C1 segment of cervical spinal cord (tissue), 14 donors: ENCODE measurements around the gene CACNA1B.
"Not testable (repeated sequence)": the region's sequence is repeated elsewhere in the genome, so short reads cannot be mapped to it uniquely, and the experiment has no call there.

Experiments used
- DNase-seq, 14 donors: peaks; one replicate each; lab custom pipeline; 2025; lab: John Stamatoyannopoulos, UW

CACNA1B gene

DNA sequence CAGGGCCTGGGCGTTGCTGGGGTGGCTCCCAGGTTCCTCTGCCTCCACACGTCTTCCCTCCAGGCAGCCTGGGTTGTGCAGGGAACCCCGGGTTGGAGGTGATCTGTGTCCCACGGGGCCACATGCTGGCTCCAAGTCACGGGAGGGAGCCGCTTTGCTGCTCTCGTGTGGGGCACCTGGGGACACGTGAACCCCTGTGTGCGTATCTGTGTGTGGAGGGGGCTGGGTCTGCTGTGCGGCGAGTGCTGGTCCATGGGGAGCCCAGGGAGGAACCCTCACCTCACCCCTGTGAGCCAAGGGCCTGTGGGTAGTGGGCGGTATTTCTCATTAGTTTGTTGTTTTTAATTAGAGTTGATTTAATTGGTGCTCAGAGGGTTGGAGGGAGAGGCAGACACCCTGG is 7.5 kb downstream of the CACNA1B start:
- DNase-seq: not testable (repeated sequence)

DNA sequence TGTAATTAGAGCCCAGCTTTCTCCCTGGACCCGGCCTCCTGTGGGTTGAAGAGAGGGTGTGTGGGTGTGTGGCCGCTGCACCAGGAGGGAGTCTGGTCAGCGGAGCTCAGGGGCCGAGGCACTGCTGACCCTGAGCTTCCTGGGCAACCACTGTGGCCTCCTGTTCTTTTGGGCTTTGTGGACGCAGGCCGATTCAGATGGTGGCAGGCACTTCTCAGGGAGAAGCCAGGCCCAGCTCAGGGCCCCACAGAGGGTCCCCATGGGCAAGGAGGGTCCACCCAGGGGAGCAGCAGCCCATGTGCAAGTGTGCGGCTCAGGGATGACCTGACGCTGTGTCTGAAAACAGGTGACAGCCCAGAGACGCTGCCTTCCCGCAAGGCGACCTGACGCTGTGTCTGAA is 11.0 kb downstream of the CACNA1B start:
- DNase-seq: not testable (repeated sequence)

DNA sequence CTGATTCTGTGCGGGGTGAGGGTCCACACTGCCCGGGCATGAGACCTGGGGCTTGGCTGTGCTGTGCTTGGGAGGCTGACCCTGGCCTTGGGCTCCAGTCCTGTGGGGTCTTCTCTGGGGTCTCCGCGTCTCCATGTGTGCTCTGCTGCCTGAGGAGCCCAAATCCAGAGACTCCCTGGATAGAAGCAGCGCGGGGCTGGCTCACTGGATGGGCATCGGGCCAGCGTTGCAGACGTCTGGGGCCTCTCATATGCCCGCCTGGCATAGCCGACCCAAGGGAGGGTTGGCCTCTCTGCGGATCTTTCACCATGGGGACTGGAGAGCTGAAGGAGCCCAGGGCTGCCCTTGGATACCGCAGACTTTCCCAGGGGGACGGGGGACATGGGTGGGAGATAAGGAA is 12.4 kb downstream of the CACNA1B start:
- not testable (repeated sequence) for DNase-seq

DNA sequence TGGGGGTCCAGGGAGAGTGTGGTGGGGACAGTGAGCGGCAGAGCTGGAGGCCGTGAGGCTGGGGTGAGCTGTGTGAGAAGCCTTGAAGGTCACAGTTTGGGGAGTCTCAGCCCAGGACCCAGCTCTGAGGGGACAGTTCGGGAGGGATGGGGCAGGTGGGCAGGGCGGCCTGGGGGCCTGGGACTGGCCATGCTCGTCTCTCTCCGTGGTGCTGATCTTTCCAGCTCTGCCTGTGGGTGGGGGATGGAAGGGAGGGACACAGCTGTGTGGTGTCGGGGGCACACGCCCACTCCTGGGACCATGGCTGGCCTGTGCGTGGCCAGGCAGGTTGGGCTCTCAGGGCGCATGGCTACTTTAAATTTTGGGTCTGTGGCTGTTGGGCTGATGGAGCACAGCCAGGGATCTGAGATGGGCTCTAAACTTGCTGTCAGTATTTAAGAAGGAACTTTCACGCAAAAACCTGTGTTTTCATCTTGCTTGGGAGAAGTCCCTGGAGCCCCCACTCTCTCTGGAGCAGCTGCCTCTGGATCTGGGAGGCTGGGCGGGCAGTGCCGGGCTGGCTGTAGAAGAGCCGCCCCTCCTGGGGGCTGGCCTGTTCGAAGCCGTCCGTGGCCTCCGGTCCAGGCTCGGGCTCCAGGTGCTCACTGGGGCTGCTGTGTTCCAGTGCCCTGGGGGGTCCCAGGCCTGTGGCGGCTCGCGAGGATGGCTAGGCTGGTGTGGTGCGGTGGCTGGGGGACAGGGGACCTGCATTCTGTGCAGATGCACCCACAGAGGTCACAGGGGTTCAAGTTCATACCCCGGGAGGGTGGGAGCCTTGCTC is 13.4 kb downstream of the CACNA1B start:
- DNase-seq: not testable (repeated sequence)

DNA sequence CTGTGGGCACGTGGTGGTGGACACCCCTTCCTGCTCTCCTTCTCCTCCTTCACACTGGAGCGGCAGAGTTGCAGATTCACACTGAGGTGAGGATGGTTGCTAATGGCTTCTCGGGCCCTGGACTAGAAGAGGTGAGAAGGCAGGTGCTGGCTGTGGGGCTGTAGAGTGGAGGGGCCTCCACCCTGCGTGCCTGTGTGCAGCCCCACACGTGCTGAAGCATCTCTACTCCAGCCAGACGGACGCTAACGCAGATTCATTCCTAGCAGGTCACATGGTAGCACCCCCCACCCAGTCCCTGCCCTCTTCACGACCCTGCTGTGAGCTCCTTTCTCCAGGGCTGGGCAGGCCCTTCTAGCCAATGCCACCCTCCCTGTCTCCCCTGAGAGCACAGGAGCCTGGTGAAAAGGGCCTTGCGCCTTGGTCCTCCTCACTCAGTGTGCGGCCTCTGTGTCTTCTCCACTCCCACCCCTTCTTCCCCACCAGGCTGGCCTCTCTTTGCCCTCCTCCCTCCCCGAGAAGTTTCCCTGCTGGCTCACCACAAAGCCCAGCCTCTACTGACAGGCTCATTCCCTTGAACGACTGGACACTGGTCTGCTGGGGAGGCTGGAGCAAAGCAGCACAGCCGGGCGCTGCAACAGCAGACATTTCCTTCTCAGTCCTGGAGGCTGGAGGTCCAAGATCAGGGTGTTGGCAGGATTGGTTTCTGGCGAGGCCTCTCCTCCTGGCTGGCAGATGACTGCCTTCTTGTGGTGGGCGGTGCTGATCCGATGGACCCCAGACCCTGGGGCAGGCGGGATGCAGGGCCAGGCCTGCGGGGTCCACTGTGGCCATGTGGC is 14.2 kb downstream of the CACNA1B start:
- DNase-seq: no peak

DNA sequence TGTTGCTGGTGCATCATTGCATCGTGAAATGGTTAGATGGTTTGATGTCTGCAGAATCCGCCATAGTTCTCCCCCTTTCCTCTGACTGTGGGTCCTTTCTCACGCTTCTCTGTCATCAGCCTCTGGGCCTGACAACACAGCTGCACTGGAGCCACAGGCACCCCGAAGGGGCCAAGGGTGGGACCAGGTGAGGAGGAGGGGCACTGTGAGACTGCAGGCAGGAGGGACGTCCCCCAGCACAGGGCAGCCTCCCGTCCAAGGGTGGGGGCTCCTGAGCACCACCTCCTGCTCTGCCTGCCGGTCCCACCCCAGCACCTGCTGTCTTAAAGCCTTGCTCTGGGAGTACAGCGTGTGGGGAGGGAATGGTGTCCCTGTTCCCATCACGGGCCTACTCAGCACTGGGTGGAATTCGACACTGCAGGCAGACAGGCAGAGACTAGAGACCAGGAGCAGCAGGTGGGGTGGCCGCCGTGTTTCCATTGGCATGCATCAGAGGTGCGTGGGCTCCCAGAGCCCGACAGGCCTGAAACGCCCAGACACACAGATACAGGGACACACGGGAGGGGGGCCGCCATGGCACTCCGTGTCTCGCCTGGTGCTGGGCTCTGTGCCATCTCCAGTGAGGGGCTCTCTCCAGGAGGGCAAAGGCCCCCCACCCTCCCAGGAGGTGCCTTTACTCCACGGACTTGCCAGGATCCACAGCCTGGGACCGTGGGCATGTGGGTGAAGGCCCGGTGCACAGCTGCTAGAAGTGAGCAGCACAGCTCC is 15.0 kb downstream of the CACNA1B start:
- no peak for DNase-seq

DNA sequence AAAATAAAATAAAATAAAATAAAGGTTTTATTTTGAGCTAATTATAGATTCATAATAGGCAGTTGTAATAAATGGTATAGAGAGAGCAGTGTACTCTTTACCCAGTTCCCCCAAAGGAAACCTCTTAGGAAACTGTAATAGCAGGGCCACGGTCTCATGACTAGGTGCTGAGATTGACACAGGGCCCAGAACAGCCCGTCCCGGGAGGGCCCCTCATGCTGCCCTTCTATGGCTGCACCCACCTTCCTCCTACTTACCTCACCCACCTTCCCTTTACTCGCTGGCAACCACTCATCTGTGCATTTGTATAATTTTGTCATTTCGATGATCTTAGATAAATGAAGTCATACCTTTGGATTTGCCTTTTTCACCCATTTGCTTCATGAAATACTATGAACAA is 16.1 kb downstream of the CACNA1B start:
- no peak for DNase-seq

DNA sequence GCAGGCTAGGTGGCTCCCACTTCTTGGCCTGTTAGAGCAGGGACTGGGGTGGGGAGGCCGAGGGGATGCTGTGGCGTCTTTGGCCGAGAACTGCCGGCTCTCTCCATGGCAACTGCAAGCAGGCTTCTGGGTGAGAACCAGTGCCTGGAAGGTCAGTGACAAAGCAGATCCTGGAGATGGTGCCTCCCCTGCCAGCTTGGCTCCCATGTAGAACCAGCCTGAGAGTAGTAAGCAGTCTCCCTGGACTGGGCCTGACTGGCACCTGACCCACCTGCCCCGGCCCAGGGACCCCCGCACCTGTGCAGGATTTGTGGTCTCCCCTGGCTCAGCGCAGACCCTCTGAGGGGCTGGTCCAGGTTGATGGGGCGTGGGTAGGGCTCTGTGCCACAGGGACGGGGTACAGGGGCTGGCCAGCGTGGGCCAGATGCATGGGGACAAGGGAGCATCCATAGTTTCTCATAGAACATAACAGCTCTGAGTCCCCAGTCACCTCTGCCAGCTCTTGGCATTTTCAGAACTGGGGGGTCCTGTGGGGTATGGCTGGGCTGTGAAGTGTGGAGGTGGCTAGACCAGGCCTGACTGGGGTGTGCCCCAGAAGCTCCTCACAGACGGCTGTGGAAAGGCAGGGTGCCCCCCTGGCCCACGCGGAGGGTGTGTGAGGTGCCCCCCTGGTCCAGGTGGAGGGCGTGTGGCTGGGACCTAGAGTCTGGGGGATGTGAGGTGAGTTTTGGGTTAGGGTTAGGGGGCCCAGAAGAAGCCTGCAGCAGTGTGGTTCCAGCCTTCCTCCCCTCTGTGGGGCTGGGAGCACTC is 22.2 kb downstream of the CACNA1B start:
- no peak for DNase-seq

DNA sequence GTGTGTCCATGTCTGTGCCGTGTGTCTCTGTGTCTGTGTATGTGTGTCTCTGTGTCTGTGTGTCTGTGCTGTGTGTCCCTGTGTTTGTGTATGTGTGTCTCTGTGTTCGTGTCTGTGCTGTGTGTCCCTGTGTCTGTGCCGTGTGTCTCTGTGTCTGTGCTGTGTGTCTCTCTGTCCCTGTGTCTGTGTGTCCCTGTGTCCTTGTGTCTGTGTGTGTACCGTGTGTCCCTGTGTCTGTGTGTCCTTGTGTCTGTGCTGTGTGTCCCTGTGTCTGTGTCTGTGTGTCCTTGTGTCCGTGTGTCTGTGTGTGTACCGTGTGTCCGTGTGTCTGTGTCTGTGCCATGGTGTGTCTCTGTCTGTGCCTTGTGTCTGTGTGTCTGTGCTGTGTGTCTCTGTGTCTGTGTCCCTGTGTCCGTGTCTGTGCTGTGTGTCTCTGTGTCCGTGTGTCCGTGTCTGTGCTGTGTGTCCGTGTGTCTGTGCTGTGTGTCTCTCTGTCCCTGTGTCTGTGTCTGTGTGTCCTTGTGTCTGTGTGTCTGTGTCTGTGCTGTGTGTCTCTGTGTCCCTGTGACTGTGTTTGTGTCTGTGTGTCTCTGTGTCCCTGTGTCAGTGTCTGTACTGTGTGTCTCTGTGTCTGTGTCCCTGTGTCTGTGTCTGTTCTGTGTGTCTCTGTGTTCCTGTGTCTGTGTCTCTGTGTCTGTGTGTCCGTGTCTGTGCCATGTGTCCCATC is 23.2 kb downstream of the CACNA1B start:
- DNase-seq: no peak

DNA sequence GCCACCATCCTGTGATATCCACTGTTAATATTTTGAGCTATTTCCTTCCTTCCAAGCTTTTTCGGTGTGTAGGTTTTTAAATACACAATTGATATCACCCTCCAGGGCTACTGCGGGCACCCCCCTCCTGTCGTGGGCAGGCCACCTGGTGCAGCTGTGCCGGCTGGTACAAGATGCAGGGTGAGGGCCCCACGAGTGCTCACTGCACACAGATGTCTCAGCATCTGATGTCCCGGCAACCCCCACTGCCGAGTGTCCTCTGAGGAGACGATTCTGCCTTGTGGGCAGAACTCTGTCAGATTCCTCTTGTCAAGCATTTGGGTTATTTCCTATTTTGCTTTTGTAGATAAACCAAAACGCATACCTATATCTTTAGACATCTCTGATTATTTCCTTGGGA is 25.1 kb downstream of the CACNA1B start:
- no peak for DNase-seq

DNA sequence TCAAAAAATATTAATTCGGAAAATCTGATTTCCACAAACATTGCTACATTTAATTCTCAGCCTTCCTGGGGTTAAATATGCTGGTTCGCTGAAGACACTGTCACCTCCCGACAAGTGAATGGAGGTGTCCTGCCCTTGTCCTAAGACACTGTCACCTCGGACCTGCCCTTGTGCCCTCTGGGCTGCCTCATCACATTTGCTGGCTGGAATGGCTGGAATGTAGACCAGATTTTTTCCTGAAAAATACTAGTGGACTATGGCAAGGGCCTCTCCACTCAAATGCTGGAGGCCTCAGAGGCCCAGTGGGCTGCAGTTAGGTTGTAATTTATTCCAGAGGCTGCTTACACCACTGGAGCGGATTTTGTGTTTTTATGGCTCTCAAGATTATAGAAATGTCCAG is 28.2 kb downstream of the CACNA1B start:
- no peak for DNase-seq

DNA sequence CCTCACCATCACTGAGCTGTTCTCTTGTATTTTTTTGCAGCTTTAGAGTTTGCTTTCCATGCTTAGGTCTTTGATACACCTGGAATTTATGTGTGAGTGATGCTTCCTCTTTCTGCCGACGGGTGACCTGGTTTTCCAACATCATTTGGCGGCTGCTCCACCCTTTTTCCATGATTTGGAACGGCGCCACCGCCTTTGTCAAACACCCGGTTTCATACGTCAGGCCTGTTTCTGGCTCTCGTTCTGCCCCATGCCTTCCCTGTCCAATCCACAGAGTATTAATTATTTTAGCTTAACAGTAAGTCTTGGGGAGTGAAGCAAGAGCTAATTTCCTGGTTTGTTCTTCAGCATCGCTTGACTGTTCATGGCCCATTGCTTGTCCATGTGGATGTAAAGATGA is 30.2 kb downstream of the CACNA1B start:
- DNase-seq: peak in 1 of 14 donors; percentile 50

DNA sequence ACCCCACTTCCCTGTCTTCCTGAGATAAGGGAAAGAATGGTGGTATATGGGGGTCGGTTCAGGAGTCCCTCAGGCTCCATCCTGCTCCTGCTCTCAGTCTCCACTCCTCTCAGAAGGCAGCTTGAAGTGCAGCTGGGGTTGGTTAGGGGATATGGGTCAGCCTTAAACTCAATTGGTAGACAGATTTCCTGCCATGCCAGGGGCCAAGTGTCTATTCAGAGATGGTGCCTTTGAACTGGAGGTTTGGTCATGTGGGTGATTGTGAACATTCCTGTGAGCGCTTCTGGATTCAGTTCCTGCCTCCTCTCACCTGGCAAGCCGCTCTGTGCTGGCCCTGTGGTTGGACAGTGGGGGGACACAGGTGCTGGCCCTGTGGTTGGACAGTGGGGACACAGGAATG is 35.1 kb downstream of the CACNA1B start:
- DNase-seq: no peak

DNA sequence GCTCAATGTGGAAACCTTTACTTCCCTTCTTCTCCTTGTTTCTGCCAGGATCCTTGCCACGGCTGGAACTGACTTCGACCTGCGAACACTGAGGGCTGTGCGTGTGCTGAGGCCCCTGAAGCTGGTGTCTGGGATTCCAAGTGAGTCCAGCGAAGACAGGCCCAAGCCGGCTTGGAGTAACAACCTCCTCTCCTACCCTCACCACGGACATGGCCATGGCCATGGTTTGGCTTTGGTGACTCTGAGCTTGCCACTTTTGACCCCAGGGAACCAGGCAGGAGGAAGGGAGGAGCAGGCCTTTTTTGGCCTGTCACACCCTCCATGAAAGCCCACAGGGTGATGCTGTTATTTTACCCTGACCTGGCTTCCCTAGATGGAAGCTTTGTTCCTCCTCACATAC is 35.5 kb downstream of the CACNA1B start:
- DNase-seq: no peak

DNA sequence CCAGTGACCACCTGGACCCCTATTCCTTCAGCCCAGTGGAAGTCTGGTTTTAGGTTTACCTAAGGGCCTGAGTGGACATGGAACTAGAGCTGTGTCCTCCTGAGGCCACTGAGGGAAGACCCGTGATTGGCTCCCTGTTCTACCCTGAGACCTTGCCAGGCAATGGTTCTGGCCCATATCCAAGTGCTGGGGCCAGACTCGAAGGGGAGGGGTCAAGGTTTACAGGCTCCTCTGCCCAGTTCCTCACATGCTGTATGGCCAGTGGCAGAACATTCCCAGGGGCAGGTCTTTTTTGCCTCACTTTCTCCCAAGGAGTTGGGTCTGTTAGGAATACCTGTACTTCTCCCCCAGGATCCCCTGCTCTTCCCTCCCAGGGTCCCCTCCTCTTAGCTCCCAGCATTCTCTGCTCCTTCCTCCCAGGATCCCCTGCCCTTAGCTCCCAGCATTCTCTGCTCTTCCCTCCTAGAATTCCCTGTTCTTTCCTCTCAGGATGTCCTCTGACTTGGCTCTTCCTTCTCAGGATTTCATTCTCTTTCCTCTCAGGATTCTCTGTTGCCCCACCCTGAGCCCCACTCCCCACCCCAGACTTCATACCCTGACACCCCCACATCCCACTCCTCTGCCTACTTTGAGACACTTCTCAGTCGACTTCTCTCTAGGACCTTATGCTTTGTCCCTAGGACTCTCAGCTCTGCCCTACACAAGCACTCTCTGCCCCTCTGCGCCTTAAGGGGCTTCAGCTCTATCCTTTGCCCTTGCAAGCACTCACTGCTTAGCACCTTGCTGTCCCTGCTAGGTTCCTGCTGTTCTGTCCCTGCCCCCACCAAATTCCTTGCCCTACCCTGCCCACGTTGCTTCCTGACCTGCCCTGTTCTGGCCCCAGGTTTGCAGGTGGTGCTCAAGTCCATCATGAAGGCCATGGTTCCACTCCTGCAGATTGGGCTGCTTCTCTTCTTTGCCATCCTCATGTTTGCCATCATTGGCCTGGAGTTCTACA is 36.5 kb downstream of the CACNA1B start:
- no peak for DNase-seq

DNA sequence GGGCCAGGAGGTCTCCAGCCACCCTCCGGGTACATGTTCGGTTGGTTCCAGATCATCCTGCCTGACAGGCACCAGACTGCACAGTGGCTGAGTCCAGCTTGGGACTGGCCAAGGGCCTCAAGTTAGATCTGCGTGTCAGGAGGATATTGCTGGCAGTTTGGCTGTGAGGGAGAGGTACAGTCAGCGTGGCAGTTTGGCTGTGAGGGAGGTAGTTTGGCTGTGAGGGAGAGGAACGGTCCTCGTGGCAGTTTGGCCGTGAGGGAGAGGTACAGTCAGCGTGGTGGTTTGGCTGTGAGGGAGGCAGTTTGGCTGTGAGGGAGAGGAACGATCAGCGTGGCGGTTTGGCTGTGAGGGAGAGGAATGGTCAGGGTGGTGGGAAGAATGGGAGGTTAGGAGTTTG is 39.0 kb downstream of the CACNA1B start:
- DNase-seq: no peak

DNA sequence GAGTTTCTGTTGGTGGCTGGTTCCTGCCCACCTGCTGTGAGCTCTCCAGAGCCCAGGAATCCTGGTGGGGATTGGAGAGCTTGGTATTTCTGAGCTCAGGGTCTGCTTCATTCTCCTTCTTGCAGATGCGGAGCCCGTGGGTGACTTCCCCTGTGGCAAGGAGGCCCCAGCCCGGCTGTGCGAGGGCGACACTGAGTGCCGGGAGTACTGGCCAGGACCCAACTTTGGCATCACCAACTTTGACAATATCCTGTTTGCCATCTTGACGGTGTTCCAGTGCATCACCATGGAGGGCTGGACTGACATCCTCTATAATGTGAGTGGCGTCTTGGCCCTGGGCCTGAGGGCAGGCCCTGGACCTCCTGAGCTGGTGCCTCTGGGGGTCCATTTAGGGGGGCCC is 39.5 kb downstream of the CACNA1B start:
- no peak for DNase-seq

DNA sequence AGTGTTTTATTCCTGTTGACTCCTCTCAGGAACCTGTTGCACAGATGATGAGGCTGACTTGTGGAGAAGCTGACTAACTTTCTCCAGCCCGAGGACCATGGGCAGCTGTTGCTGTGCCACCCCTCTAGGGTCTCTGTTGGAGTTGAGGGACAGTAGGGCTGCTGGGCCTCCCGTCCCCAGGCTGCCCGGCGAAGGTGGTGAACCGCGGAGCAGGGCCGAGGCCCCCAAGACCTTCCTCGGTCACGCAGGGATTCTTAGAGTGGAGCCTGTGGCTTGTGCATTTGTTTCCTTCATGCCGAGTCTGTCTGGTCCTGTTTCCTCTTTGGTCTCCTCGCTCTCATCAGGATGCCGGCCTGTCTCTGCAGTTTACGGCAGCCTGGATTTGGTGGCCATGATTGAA is 40.2 kb downstream of the CACNA1B start:
- no peak for DNase-seq

DNA sequence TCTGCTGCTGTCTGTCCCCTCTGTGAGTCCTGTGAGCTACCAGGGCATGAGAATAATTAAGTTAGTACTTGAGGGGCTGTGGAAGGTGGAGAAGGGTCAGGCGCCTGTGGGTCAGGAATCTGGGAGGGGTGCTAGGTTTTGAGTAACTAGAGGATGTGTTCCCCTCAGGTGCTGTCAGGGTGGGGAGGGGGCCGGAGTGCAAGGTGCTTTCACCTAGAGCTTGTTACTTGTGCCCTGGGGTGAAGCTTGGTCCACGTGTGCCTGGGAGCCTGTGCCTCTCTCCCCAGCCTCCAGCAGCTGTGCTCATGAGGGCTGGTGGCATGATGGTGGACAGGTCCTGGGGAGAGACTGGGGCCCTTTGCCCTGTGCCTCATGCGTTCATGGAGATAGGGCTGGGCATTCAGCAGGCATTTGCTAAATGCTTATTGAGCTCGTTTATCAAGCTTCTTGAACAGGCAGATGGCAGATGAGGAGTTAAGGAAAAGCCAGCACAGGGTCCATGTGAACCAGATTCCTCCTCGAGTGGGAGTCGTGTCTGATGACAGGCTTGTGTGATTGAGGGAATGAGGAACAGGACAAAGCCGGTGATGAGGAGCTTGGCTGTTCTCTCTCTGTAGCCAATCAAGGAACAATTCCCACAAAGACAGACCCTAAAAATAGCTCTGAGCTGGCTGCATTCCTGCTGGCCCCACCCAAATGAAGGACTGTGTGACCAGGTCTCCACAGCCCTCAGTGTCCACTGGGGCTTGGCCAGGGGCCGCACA is 40.9 kb downstream of the CACNA1B start:
- DNase-seq: peak in 1 of 14 donors; percentile 56
